Activated CD4-positive, alpha-beta T cell treated with anti-CD3 and anti-CD28 coated beads for 36 hours (primary cell): ENCODE measurements around the gene KLHDC7B. TPM values are rescaled to one million over a fixed set of nuclear protein-coding genes. Genes with fewer than 3 reads are reported as not detected.

Source experiments
- ATAC-seq: fragments of 200-7000 bp; cut with Tn5 transposase; one replicate; pipeline ENCODE4 v1.10.0; 2021; ENCODE audit warnings: mild to moderate bottlenecking, moderate library complexity
- CTCF ChIA-PET: fragments of 350-600 bp; sonication (Branson Sonifier 250); formaldehyde crosslinking; loops from one replicate; lab custom pipeline; 2021; ENCODE audit warnings: antibody characterized with exemption; lab: Charles Lee
- POLR2A ChIA-PET: fragments of 350-600 bp; sonication (Branson Sonifier 250); formaldehyde crosslinking; loops from one replicate; lab custom pipeline; 2021; ENCODE audit warnings: antibody characterized with exemption, inconsistent platforms; lab: Charles Lee
- DNase-seq: peaks from one replicate; pipeline ENCODE4 v3.0.0-alpha.2; 2020
- H3K27ac Mint-ChIP-seq: one replicate; pipeline ENCODE4 v1.8.0; 2021; ENCODE audit warnings: mixed read lengths
- H3K27me3 Mint-ChIP-seq: one replicate; pipeline ENCODE4 v1.8.0; 2021; ENCODE audit warnings: mixed read lengths
- H3K36me3 Mint-ChIP-seq: one replicate; pipeline ENCODE4 v1.8.0; 2021; ENCODE audit warnings: low read depth, mixed read lengths
- H3K4me1 Mint-ChIP-seq: one replicate; pipeline ENCODE4 v1.8.0; 2021; ENCODE audit warnings: mixed read lengths
- H3K4me3 Mint-ChIP-seq: one replicate; pipeline ENCODE4 v1.8.0; 2021; ENCODE audit warnings: mild to moderate bottlenecking, moderate library complexity, mixed read lengths
- H3K9me3 Mint-ChIP-seq: one replicate; pipeline ENCODE4 v1.8.0; 2021; ENCODE audit warnings: low read depth, mixed read lengths
- intact Hi-C, 2 experiments: fragments of 100-400 bp; cut with DNase I in 1 of 2; cut with micrococcal nuclease in 1 of 2; formaldehyde crosslinking; loops; one replicate each; pipeline versions ENCODE4 v1.14.2 to v1.15.1; 2022 to 2024; cut with DNase I, micrococcal nuclease
- total RNA-seq, 2 experiments: library from RNA; stranded (reverse); gene quantifications; one replicate each; pipeline ENCODE4 v1.2.3, GENCODE V29; 2021

The KLHDC7B gene
- total RNA-seq, 2 experiments from 2014 or later: 5.7 to 6.4 TPM

- intact Hi-C loops: no loop called here
- no peaks in the 10 kb centered on the region for H3K4me1 Mint-ChIP-seq
- ATAC-seq (no peak), DNase-seq (no peak)
- no peak overlapping the region for H3K4me3 Mint-ChIP-seq
- peaks cover 50% of the 10 kb centered on the region for H3K36me3 Mint-ChIP-seq
- CTCF ChIA-PET: interaction anchor here (0.7 to 1.1 kb wide), 3 partner anchors 11 to 48 kb away, joined by 3 to 5 read pairs (median 4); partner anchors contain the start of genes CHKB and SCO2
- POLR2A ChIA-PET: no interaction called here
- H3K9me3 Mint-ChIP-seq: no peaks in the 10 kb centered on the region
- no peak overlapping the region for H3K27ac Mint-ChIP-seq
- H3K27me3 Mint-ChIP-seq: no peaks in the 10 kb centered on the region
Measured at GRCh38 chr22:50571264-50572175, 25.8 kb downstream of the KLHDC7B start.

- Mint-ChIP-seq H3K9me3 (no peaks in the 10 kb centered on the region), H3K27ac (no peak overlapping the region), H3K4me1 (no peaks in the 10 kb centered on the region), H3K4me3 (no peak overlapping the region), H3K27me3 (no peaks in the 10 kb centered on the region), H3K36me3 (peaks cover 50% of the 10 kb centered on the region)
- POLR2A ChIA-PET: no interaction called here
- intact Hi-C loops: no loop called here
- DNase-seq (no peak), ATAC-seq (no peak)
- CTCF ChIA-PET: interaction anchor here (0.7 to 1.1 kb wide), 3 partner anchors 10 to 253 kb away, joined by 3 to 5 read pairs (median 5); partner anchors contain the start of genes SCO2 and SYCE3
Measured at GRCh38 chr22:50572965-50573364, 27.3 kb downstream of the KLHDC7B start.

- ChIA-PET CTCF (interaction anchor here (0.7 to 1.0 kb wide), 2 partner anchors 11 to 253 kb away, joined by 3 to 5 read pairs; partner anchors contain the start of gene SYCE3), POLR2A (no interaction called here)
- intact Hi-C loops: no loop called here
- H3K27ac Mint-ChIP-seq: no peak overlapping the region
- H3K4me1 Mint-ChIP-seq: no peaks in the 10 kb centered on the region
- no peak overlapping the region for H3K4me3 Mint-ChIP-seq
- DNase-seq (no peak), ATAC-seq (no peak)
- H3K36me3 Mint-ChIP-seq: peaks cover 51% of the 10 kb centered on the region
- H3K9me3 Mint-ChIP-seq: no peaks in the 10 kb centered on the region
- H3K27me3 Mint-ChIP-seq: no peaks in the 10 kb centered on the region
Measured at GRCh38 chr22:50573491-50574382, 28.0 kb downstream of the KLHDC7B start.

GRCh38 chr22:50574383-50574755 lies 28.7 kb downstream of the KLHDC7B start:
- ChIA-PET CTCF (interaction anchor here (1.5 to 2.7 kb wide), 2 partner anchors 11 to 49 kb away, joined by 6 to 14 read pairs; partner anchors contain the start of genes SCO2 and SYCE3), POLR2A (no interaction called here)
- H3K4me3 Mint-ChIP-seq: no peak overlapping the region
- ATAC-seq (no peak), DNase-seq (no peak)
- no peaks in the 10 kb centered on the region for H3K27me3 Mint-ChIP-seq
- H3K4me1 Mint-ChIP-seq: peaks cover under 1% of the 10 kb centered on the region
- no peaks in the 10 kb centered on the region for H3K9me3 Mint-ChIP-seq
- no peak overlapping the region for H3K27ac Mint-ChIP-seq
- intact Hi-C loops: no loop called here
- H3K36me3 Mint-ChIP-seq: peaks cover 50% of the 10 kb centered on the region

- no peak for ATAC-seq
- POLR2A ChIA-PET: no interaction called here
- Mint-ChIP-seq H3K9me3 (no peaks in the 10 kb centered on the region), H3K4me3 (no peak overlapping the region), H3K36me3 (peaks cover 54% of the 10 kb centered on the region), H3K27ac (no peak overlapping the region), H3K27me3 (no peaks in the 10 kb centered on the region), H3K4me1 (peaks cover 7% of the 10 kb centered on the region)
- intact Hi-C loops: no loop called here
- DNase-seq: no peak
- CTCF ChIA-PET: interaction anchor here (0.6 to 2.7 kb wide), 5 partner anchors 12 to 151 kb away, joined by 3 to 14 read pairs (median 4); partner anchors contain the start of genes SCO2 and SYCE3
Measured at GRCh38 chr22:50575426-50575941, 29.8 kb downstream of the KLHDC7B start.

- DNase-seq (no peak), ATAC-seq (no peak)
- no peaks in the 10 kb centered on the region for H3K9me3 Mint-ChIP-seq
- no peak overlapping the region for H3K4me3 Mint-ChIP-seq
- H3K27ac Mint-ChIP-seq: no peak overlapping the region
- no peaks in the 10 kb centered on the region for H3K27me3 Mint-ChIP-seq
- intact Hi-C loops: no loop called here
- H3K4me1 Mint-ChIP-seq: peaks cover 9% of the 10 kb centered on the region
- POLR2A ChIA-PET: no interaction called here
- peaks cover 50% of the 10 kb centered on the region for H3K36me3 Mint-ChIP-seq
- CTCF ChIA-PET: interaction anchor here (0.7 to 2.7 kb wide), 3 partner anchors 12 to 51 kb away, joined by 4 to 14 read pairs (median 6); partner anchors contain the start of genes SCO2 and SYCE3
Measured at GRCh38 chr22:50576070-50576469, 30.4 kb downstream of the KLHDC7B start.

GRCh38 chr22:50576806-50577696 lies 31.4 kb downstream of the KLHDC7B start:
- intact Hi-C loops: no loop called here
- POLR2A ChIA-PET: no interaction called here
- ATAC-seq: no peak
- H3K36me3 Mint-ChIP-seq: peaks cover 46% of the 10 kb centered on the region
- no peak overlapping the region for H3K4me3 Mint-ChIP-seq
- no peak for DNase-seq
- CTCF ChIA-PET: interaction anchor here (0.9 to 2.7 kb wide), 2 partner anchors 12 to 13 kb away, joined by 3 to 14 read pairs; partner anchors contain the start of gene SYCE3
- H3K9me3 Mint-ChIP-seq: no peaks in the 10 kb centered on the region
- H3K27ac Mint-ChIP-seq: no peak overlapping the region
- H3K4me1 Mint-ChIP-seq: peaks cover 18% of the 10 kb centered on the region
- H3K27me3 Mint-ChIP-seq: no peaks in the 10 kb centered on the region

- H3K4me1 Mint-ChIP-seq: peaks cover 18% of the 10 kb centered on the region
- intact Hi-C loops: no loop called here
- H3K27ac Mint-ChIP-seq: no peak overlapping the region
- peaks cover 41% of the 10 kb centered on the region for H3K36me3 Mint-ChIP-seq
- ChIA-PET POLR2A (no interaction called here), CTCF (interaction anchor here (0.9 kb wide), 1 partner anchor 13 kb away, joined by 3 read pairs; no protein-coding TSS in a partner anchor)
- DNase-seq: no peak
- H3K4me3 Mint-ChIP-seq: no peak overlapping the region
- H3K27me3 Mint-ChIP-seq: no peaks in the 10 kb centered on the region
- no peaks in the 10 kb centered on the region for H3K9me3 Mint-ChIP-seq
- no peak for ATAC-seq
Measured at GRCh38 chr22:50577697-50577986, 31.9 kb downstream of the KLHDC7B start.

GRCh38 chr22:50577987-50578775 lies 32.5 kb downstream of the KLHDC7B start, which contains the start of gene CPT1B:
CPT1B (minus strand) TSS chr22:50578427; CDS start chr22:50577915, 512 bp downstream.
- Mint-ChIP-seq H3K4me1 (peaks cover 18% of the 10 kb centered on the region), H3K27me3 (no peaks in the 10 kb centered on the region), H3K27ac (no peak within 1 kb of the TSS), H3K9me3 (no peaks in the 10 kb centered on the region), H3K36me3 (peaks cover 41% of the 10 kb centered on the region), H3K4me3 (no peak within 1 kb of the TSS)
- intact Hi-C loops: no loop called here
- ATAC-seq: no peak
- ChIA-PET CTCF (interaction anchor here (0.9 kb wide), 1 partner anchor 13 kb away, joined by 3 read pairs; no protein-coding TSS in a partner anchor), POLR2A (no interaction called here)
- DNase-seq: no peak
